ENCODE measurements around the gene BRD1.

The BRD1 gene

GRCh38 chr22:49800408-49801238 lies 27.1 kb downstream of the BRD1 start:
- DNase-seq (ENCODE audit: low read depth in 1 of 2, low spot score in 1 of 2): no peak
- Histone ChIP-seq H3K4me3 (replicated peaks; ENCODE audit: insufficient read depth, low read length) (no peak overlapping the region), H3K27ac (replicated peaks) (no peak overlapping the region), H3K27me3 (ENCODE audit: insufficient read depth, poor library complexity, severe bottlenecking) (no peaks in the 10 kb centered on the region)
- TF ChIP-seq CTCF (IDR thresholded peaks at IDR 0.05; ENCODE audit: insufficient read depth, low read length): no peak
- TF ChIP-seq REST (IDR thresholded peaks at IDR 0.05; ENCODE audit: insufficient replicate concordance, low read depth): no peak
- no peak for TF ChIP-seq POLR2AphosphoS5 (IDR thresholded peaks at IDR 0.05; ENCODE audit: low read depth)
- TF ChIP-seq SPI1 (IDR thresholded peaks at IDR 0.05; ENCODE audit: borderline replicate concordance, low read depth): no peak
- no peak for TF ChIP-seq GABPA (IDR thresholded peaks at IDR 0.05; ENCODE audit: low read depth)

GRCh38 chr22:49799431-49800075 lies 28.1 kb downstream of the BRD1 start:
- H3K27me3 ChIP-seq (ENCODE audit: insufficient read depth, poor library complexity, severe bottlenecking): no peaks in the 10 kb centered on the region
- TF ChIP-seq GABPA (IDR thresholded peaks at IDR 0.05; ENCODE audit: low read depth) (no peak), SPI1 (IDR thresholded peaks at IDR 0.05; ENCODE audit: borderline replicate concordance, low read depth) (no peak), CTCF (IDR thresholded peaks at IDR 0.05; ENCODE audit: insufficient read depth, low read length) (no peak), POLR2AphosphoS5 (IDR thresholded peaks at IDR 0.05; ENCODE audit: low read depth) (no peak), REST (IDR thresholded peaks at IDR 0.05; ENCODE audit: insufficient replicate concordance, low read depth) (no peak)
- DNase-seq (ENCODE audit: low read depth in 1 of 2, low spot score in 1 of 2): no peak
- no peak overlapping the region for H3K4me3 ChIP-seq (replicated peaks; ENCODE audit: insufficient read depth, low read length)
- no peak overlapping the region for H3K27ac ChIP-seq (replicated peaks)

GRCh38 chr22:49798486-49799151 lies 29.1 kb downstream of the BRD1 start:
- no peak overlapping the region for H3K27ac ChIP-seq (replicated peaks)

More at GRCh38 chr22:49798486-49799151, 29.1 kb downstream of the BRD1 start:
- TF ChIP-seq SPI1 (IDR thresholded peaks at IDR 0.05; ENCODE audit: borderline replicate concordance, low read depth) (no peak), CTCF (IDR thresholded peaks at IDR 0.05; ENCODE audit: insufficient read depth, low read length) (no peak), GABPA (IDR thresholded peaks at IDR 0.05; ENCODE audit: low read depth) (no peak), POLR2AphosphoS5 (IDR thresholded peaks at IDR 0.05; ENCODE audit: low read depth) (no peak), REST (IDR thresholded peaks at IDR 0.05; ENCODE audit: insufficient replicate concordance, low read depth) (no peak)
- H3K4me3 ChIP-seq (replicated peaks; ENCODE audit: insufficient read depth, low read length): no peak overlapping the region
- DNase-seq (ENCODE audit: low read depth in 1 of 2, low spot score in 1 of 2): no peak
- H3K27me3 ChIP-seq (ENCODE audit: insufficient read depth, poor library complexity, severe bottlenecking): no peaks in the 10 kb centered on the region
